Activated T-cell treated with anti-CD3 and anti-CD28 coated beads for 1 hour (primary cell): Measurements from ENCODE around the gene TMCC1.
"Not testable (repeated sequence)": the region's sequence is repeated elsewhere in the genome, so short reads cannot be mapped to it uniquely, and the experiment has no call there.

ENCODE experiments used
- DNase-seq: peaks from one replicate; pipeline ENCODE4 v3.0.0-alpha.2; 2020; ENCODE audit warnings: low read depth

Gene TMCC1

GRCh38 chr3:129650256-129650872 lies 243.1 kb downstream of the TMCC1 start:
- DNase-seq: peak; percentile 39

- no peak for DNase-seq
Measured at GRCh38 chr3:129648391-129648790, 245.1 kb downstream of the TMCC1 start.

GRCh38 chr3:129645286-129645685 lies 248.2 kb downstream of the TMCC1 start:
- no peak for DNase-seq

- no peak for DNase-seq
Measured at GRCh38 chr3:129644836-129645235, 248.7 kb downstream of the TMCC1 start.

GRCh38 chr3:129641567-129642260 lies 251.8 kb downstream of the TMCC1 start:
- DNase-seq: not testable (repeated sequence)

GRCh38 chr3:129640985-129641384 lies 252.5 kb downstream of the TMCC1 start:
- DNase-seq: not testable (repeated sequence)

GRCh38 chr3:129638481-129638880 lies 255.0 kb downstream of the TMCC1 start:
- DNase-seq: no peak

GRCh38 chr3:129636082-129636481 lies 257.4 kb downstream of the TMCC1 start:
- DNase-seq: no peak

GRCh38 chr3:129635656-129636055 lies 257.9 kb downstream of the TMCC1 start:
- DNase-seq: no peak

- DNase-seq: no peak
Measured at GRCh38 chr3:129633751-129634481, 259.6 kb downstream of the TMCC1 start.

- DNase-seq: no peak
Measured at GRCh38 chr3:129632977-129633376, 260.5 kb downstream of the TMCC1 start.

GRCh38 chr3:129632556-129632955 lies 261.0 kb downstream of the TMCC1 start:
- no peak for DNase-seq

- DNase-seq: no peak
Measured at GRCh38 chr3:129632056-129632455, 261.5 kb downstream of the TMCC1 start.

- DNase-seq: no peak
Measured at GRCh38 chr3:129629011-129629410, 264.5 kb downstream of the TMCC1 start.

- no peak for DNase-seq
Measured at GRCh38 chr3:129628169-129628522, 265.4 kb downstream of the TMCC1 start.

- DNase-seq: peak; percentile 44
Measured at GRCh38 chr3:129627350-129628168, 266.0 kb downstream of the TMCC1 start.

- DNase-seq: peak; percentile 32
Measured at GRCh38 chr3:129626744-129627349, 266.7 kb downstream of the TMCC1 start.

GRCh38 chr3:129625072-129625874 lies 268.2 kb downstream of the TMCC1 start:
- no peak for DNase-seq

- DNase-seq: no peak
Measured at GRCh38 chr3:129624347-129625071, 269.0 kb downstream of the TMCC1 start.

GRCh38 chr3:129623447-129624118 lies 269.9 kb downstream of the TMCC1 start:
- DNase-seq: no peak
